ENCODE results near the gene RBMS3.
"Not testable (repeated sequence)": the region's sequence is repeated elsewhere in the genome, so short reads cannot be mapped to it uniquely, and the experiment has no call there.

Gene RBMS3

DNA sequence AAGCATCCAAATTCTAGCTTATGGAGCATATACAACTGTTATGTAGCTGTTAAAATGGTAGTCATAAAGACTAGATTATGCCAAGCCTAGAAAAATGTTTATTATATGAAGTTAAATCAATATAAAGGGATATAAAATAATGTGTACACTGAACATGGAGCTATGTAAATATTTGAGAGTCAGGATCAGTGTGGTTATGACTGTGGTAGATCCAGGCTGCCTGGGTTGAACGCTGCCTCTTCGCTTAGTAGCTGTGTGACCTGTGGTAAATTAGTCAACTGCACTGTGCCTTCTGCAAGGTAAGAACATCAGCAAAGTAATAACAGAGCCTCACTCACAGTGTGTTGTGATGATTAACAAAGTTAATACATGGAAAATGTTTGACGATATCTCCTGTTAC, 212.2 kb downstream of the RBMS3 start:
- DNase-seq, result no peak

GRCh38 chr3:29494305-29495036, 213.6 kb downstream of the RBMS3 start:
- no peak for DNase-seq

GRCh38 chr3:29497282-29497681, 216.4 kb downstream of the RBMS3 start:
- no peak for DNase-seq

DNA sequence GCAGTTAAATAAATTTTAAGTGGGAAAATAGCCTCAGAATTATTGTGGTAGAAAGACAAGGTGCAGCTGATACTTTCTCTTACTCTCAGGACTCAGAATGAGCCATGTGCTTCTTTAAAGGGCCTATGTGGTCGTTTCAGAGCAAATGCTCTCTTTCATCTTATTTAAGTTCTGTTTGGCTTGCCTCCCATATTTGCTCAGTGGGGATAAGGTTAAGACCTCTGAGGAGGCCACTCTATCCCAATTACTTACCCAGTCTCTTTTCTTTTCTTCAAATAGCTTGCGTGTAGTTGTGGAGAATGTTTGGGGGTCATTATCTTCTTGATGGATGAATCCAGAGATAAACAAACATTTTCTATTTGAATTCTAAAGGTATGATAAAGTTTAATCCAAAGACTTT, 221.9 kb downstream of the RBMS3 start:
- DNase-seq, result no peak

- no peak for DNase-seq
These were observed 222.4 kb downstream of the RBMS3 start for GRCh38 chr3:29503314-29503713.

- no peak for DNase-seq
These were observed 223.1 kb downstream of the RBMS3 start for GRCh38 chr3:29503958-29504357.

DNA sequence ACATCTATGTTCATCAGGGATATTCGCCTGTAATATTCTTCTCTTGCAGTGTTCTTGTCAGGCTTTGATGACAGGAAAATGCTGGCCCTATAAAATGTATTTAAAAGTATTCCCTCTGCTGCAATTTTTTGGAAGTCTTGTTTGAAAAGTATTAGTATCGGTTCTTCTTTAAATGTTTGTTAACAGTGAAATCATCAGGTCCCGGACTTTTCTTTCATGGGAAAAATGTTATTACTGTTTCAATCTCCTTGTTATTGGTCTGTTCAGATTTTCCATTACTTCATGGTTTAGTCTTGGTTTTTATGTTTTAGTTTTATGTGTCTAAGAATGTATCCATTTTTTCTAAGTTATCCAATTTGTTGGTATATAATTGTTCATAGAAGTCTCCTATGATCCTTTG, 225.6 kb downstream of the RBMS3 start:
- no peak for DNase-seq

GRCh38 chr3:29511701-29512100, 230.8 kb downstream of the RBMS3 start:
- no peak for DNase-seq

DNA sequence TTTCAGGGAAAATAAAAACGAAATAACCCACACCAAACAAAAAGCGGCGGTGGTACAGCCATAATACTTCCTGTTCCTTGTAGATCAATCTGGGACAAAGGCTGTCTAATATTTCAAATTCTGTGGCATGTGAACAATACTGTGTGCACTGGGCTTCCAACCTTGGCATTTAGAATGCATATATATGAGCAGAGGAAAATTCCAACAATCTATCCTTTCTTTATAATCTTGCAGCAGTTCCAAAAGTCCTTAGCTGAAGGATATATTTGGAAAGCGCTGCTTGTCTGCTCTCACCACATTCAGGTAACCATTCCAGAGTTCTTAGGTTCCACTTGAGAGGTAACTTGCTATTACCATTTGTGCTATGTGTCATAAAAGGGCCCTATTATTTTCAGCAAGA, 231.8 kb downstream of the RBMS3 start:
- DNase-seq, result no peak

DNA sequence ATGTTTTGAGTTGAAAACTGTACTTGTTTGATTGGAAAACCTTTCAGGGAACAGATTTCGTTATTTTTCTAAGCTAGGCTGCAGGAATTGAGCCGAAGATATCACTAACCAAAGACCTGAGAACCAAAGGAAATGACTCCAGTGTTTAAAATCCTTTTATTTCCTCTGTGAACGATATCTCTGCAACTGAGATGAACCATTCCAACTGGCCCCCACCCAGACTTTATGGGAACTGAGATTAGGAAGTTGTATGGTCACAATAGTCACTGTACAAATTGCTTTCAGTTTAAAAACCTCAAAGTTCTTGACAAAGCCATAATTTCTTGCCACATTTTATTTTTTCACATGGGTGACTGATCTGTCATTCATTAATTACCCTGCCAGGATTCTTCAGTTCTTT, 232.4 kb downstream of the RBMS3 start:
- DNase-seq, result no peak

- no peak for DNase-seq
These were observed 233.3 kb downstream of the RBMS3 start for GRCh38 chr3:29514170-29514569.

- DNase-seq, result no peak
These were observed 234.0 kb downstream of the RBMS3 start for GRCh38 chr3:29514912-29515311.

- DNase-seq, result no peak
These were observed 234.6 kb downstream of the RBMS3 start for GRCh38 chr3:29515451-29515850.

DNA sequence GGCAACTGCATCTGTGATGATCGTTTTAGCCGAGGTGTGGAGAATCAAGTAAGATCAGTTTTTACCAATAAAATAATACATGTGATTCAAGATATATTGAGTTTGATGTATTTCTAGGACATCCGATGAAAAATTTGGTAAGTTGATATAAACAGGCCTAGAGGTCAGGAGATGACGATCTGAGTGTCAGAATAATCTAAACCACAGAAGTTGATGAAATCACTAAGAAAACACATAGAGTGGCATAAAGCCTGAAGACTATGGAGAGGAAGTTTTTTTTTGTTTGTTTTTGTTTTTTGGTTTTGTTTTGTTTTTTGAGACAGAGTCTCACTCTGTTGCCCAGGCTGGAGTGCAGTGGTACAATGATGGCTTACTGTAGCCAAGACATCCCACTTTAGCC, 235.3 kb downstream of the RBMS3 start:
- no peak for DNase-seq

GRCh38 chr3:29520764-29521163, 239.9 kb downstream of the RBMS3 start:
- DNase-seq, result no peak

DNA sequence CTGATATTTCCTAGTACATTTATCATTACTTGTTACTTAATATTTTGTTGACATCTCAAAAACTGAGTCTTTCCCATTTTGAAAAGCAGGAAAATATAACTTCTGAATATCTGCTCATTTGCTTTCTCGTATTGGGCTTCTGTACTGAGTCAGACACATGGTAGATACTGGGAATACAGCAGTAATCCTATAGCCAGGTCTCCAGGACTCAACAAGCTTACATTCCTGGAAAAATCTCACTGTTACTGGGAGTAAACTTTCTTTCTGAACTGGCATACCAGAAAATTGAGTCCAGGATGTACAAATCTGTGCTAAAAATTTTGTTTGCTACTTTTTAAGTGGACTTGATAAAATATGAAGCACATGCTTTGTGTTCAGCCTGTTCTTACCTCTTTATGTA, 240.4 kb downstream of the RBMS3 start:
- DNase-seq, result no peak

- no peak for DNase-seq
These were observed 240.9 kb downstream of the RBMS3 start for GRCh38 chr3:29521751-29522150.

DNA sequence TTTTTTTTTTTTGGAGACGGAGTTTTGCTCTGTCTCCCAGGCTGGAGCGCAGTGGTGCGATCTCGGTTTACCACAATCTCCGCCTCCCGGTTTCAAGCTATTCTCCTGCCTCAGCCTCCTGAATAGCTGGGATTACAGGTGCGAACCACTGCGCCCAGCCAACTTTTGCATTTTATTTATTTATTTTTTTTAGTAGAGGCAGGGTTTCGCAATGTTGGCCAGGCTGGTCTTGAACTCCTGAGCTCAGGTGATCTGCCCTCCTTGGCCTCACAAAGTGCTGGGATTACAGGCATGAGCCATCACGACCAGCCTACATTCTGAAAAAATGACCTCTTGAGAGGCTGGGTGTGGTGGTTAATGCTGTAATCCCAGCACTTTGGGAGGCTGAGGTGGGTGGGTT, 243.6 kb downstream of the RBMS3 start:
- DNase-seq, result not testable (repeated sequence)

- peak; percentile 1 for DNase-seq
These were observed 244.5 kb downstream of the RBMS3 start for GRCh38 chr3:29525254-29525881.

- no peak for DNase-seq
These were observed 246.4 kb downstream of the RBMS3 start for GRCh38 chr3:29527246-29527645.

DNA sequence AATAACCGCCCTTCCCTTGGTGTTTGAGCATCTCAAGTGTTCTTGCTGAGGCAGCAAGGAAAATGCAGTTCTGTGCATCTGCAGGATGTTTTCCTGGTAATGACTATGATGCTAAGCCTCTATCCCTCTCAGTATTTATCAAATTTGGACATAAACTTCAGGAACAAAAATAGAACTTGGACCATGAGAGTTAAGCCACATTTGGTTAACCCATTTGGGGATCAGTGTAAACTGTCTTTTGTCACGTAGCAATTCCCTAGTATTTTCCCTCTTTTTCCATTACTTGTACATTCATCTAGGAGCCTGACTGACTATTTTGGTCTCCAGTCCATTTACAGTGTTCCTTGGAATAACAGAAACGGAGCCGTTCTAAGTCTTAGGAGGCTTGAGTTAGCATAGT, 250.8 kb downstream of the RBMS3 start:
- no peak for DNase-seq

DNA sequence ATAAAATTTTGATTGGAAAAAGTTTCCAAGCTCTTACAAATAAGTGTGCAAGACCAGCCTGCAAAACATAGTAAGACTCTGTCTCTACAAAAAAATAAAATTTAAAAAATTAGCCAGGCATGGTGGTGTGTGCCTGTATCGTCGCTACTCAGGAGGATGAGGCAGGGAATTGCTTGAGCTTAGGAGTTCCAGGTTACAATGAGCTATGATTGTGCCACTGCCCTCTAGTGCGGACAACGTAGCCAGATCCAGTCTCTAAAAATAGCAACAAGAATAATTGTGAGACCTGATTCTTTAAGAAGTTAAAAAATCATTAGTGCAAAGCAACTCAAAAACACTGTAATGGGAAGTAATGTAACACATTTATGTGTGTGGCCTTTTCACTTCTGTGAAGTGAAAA, 251.6 kb downstream of the RBMS3 start:
- no peak for DNase-seq

GRCh38 chr3:29534006-29534405, 253.1 kb downstream of the RBMS3 start:
- no peak for DNase-seq

DNA sequence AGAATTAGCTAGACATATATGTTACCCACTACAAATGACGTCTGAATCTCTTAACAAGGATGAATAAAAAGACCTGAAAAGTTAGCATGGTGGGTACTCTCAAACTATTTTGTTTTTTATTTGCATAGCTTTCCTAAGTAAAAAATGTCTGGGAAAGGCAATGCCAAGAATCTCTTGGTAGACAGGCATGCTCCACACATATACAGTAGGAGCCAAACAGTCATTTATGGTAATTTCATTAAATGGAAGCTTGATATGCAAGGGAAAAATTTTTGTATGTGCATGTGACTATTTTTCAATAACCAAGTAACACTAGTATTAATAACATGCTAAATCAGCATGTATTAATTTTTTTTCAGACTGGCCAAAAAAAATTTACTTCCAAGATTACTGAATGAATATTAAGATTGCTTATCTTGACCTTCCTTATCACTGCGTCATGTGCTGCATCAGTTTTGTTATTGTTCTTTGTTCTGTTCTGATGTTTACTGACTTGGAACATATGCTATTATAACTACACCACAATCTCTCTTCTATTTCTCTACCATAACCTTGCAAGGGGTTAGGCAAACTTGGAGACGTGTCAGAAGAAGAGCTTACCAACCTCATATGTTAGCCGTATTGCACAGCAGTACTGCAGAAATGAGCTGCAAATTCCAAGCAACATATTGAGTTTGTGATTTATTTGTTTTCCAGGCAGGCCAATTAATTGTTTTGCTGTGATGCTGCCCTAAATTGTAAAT, 255.3 kb downstream of the RBMS3 start:
- no peak for DNase-seq

Measured in NCI-H1092 (cell line).